Kidney tubule cell (primary cell): Measurements from ENCODE around the gene DAAM1.

Source experiments
- DNase-seq: peaks from one replicate; pipeline ENCODE4 v3.0.0-alpha.2; 2018; ENCODE audit warnings: low spot score

DAAM1 gene

DNA sequence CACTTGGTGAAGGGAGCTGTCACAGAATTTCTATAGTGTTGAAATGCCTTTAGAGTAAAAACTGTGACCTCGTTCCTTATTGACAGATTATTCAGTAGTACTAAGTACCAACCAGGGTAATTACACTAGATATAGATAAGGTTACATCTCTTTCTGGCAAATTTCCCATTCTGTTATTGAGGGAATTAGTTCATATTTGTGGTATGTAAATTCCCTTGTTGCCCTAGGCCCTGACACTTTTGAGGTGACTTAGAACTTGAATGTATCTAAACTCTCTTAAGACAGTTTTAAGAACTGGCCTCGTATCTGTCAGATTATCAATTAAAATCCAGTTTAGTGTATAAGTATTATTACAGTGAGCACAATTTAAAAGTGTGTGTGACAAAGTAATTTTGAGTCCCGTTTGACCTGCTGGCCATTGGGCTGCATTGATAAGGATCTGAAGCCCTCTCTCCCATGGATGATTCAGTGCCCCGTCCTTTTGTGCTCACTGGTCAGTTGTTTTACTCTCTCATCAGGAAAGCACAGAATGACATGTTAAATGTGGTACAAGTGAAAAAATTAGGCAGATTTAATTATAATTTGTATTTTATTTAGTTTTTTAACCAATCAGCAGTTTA lies 153.5 kb downstream of the DAAM1 start:
- no peak for DNase-seq

DNA sequence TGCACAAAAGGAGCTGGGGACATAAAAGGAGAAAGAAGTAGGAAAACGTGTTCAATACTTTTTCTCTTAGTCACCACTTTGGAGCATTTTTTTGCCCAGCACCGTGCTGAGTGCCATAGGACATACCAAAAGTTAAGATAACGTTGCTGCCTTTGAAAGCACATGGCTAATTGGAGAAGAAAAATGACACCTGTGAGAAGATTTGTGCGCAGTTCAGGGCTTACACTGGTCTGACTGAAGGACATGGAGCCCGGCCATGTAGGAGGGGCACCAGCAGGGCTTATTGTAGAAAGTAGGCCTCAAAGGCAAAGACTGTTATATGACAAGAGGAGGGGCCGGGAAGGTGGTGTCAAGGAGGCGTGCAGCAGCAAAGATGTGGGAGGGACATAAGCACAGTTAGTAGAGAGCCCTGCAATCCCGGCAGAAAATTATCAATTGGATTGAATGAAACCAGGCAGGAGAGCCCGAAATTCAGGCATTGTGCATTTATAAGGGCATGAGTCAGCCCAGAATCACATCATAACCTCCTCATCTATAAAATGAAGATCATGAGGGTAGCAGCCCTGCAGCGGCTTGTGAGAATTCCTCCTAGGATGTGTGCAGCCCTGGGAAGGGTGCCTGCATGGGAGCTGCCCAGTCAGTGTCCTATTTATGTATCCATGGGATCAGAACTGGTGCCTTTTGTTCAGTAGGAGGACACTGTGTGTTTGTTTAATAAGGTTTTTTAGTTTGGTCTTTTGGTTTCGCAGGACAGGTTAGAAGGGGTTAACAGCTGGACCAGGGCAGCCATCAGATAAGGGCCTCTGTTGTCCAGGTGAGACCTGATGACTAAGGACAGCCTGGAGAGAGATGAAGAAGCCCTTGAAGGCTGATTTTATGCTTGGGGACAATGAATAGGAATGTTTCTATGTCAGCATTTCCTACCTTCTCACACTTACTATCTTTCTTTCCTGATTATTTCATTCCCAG lies 154.3 kb downstream of the DAAM1 start:
- DNase-seq, result no peak

DNA sequence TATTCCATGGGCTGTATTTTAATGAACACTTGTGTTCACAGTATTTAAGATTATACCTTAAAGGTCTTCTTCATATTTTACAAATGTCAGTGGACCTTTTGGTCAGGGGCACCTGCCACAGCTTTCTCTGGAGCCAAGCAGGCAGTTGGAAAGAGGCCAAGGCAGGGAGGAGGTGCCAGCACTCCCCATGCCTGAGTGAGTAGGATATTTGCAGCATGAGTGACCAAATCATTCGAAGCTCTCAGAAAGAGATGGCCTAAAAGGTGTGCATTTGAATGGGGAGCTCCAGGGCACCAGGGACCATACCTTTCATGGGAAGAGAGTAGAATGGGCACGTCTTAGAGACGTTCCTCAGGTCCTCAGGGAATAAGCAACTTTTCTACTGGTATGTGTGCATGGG lies 155.1 kb downstream of the DAAM1 start:
- peak; percentile 81 for DNase-seq

DNA sequence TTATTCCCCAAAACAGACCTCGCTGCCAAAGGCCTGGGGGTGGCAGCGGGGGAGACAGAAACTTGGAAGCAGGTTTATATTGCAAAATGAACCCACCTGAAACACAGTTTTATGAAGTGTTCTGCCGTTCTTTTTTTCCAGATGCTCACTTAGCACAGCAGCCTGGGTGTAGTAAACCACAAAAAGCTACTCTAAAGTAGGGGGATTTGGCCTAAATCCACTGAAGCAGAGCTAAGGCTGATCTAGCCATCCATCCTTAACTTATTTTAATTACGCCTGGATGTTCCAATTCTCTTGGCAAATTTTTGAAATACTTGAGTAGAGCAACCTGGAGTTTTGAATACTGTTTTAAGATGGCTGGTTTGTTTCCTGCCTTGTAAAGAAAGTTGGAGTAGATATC lies 155.5 kb downstream of the DAAM1 start:
- no peak for DNase-seq

DNA sequence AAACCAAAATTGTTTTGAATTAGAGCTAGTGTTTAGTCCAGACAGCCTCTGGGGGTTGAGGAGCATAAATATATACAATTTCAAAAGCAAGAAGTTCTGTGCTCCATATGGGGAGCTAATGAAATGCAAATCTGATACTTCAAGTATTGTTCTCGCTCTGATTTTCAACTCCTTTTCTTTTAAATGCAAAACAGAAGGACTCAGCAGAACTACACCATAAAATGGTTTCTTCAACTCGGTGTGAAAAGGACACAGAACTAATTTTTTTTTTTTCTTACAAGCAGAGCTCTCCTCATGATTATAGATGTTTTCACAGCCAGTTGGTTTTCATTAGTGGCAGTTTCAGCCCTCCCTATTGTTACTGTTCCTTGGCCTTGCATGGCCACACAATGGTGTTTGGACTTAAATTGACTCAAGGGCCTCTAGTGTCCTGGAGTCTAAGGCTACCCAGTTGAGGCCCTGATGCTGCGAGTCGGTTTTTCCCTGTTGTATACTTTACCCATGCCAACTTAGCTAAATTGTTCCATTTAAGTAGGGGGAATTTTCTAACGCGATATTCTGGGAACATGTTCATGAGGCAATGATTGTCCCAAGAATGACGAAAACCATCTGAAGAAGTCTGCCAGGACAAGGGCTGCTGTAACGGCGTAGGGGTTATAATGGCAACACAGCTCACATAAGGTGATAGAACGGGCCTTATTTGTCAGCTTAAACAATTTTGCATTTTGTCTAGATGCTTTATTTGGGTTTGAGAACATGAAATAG lies 156.4 kb downstream of the DAAM1 start:
- no peak for DNase-seq

DNA sequence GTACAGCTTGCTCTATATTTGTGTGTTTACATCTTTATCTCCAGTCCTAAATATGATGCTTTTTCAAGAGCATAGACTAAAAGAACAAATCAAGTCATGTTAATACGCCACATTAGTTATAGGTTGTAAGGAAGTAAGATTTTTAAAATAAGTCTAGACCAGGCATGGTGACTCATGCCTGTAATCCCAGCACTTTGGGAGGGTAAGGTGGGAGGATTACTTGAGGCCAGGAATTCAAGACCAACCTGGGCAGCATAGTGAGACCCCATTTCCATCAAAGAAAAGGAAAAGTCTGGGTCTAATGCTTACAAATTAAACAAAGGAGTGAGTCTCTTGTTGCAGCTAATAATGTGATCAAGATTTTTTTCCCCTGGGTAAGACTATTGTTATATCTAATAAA lies 157.9 kb downstream of the DAAM1 start:
- no peak for DNase-seq

DNA sequence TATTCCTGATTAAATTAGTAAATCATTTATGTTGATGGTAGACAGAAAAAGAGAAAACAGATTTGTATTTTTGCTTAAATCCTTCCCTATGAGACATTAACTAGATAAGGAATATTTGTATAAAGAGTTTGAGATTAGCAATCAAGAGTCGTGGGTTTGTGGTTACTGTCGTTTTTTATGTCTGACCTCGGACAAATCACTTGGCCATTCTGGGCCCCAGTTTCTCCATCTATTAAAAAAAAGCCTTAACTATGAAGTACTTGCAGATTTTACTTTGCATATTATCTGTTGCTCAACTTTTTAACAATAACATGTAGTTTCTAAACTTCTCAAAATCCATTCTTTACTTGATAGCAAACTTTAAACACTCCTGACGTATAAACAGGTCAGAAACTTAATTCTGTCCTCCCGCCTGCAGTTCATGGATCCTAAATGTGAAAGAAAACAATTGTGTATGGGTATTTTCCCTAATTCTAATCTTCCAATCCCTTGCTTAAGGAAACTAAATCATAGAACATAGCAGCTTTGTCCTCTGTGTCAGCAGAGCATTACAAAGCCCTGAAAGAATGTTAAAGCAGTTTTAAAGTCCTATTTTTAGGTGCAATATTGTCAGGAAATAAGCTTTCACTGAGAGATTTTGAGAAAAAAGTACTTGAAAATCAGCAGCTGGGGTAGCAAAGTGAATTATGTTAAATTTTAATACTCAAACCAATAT lies 158.5 kb downstream of the DAAM1 start:
- DNase-seq, result no peak

DNA sequence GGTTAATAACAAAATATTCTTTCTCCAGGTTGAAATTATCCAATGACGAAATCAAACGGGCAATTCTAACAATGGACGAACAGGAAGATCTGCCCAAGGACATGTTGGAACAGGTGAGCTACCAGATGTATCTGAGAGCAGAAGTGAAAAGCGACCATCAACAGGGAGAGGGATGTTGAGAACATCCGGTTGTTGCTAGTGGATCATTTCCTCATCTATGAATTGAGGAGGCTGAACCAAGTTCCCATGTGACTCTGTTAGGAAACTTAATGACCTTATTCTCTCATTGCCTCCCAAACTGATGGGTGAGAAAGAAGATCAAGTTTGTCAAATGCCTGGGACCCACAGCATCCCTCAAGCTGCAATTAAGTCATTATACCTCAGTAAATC lies 159.0 kb downstream of the DAAM1 start:
- no peak for DNase-seq

DNA sequence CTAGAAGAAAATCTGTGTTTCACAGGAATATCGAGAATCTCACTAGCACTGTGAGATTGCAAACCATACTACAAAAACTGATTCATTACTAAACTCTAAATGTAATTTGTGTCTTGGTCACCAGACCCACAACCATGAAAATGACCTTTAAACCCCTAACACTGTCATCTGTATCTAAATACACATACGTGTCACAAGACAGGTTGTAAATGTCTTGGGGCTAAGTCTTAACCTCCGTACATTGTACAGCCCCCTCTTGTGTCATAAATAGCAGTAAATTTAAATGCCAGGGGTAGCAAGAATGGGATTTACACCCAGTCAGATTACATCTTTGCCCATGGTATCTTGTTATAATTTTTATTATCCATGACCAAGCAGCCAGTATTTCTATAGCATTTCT lies 159.4 kb downstream of the DAAM1 start:
- no peak for DNase-seq

DNA sequence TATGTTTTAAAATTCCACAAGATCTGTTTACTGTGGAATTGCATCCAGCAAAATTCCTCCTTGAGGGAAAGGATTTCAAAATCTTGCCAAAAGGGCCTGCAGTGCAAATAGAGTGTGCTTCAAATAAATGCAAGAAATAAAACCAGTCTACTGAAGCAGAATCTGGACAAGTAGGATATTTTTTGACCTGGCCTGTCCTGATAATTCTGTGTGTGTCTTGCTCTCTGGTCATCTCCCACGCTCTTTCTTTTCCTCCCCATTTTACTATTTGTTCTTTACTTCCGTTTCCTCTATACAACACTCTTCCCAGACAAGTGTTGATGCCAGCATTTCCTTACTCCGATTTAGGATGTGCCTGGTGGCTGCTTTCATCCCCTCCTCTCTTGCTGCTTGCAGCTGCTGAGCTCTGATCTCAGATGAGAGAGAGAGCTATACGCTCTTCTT lies 160.8 kb downstream of the DAAM1 start:
- no peak for DNase-seq

DNA sequence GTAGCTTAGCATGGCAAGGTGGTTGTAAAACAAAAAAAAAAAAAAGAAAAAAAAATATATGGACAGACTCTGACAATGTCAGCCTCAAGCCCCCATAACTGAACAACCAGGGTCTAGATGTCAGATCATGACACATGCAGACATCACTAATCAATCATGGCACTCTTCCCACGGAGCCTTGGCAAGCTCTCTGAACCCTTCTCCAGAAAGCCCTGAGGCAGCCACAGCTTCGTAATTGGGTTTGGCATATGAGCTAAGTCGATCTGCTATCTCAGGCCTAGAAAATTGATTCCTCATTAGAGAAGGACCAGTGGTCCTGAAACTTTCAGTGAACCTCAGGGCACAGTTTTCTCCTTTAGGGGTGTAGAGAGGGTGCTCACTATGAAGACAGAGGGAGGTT lies 164.5 kb downstream of the DAAM1 start:
- DNase-seq, result no peak

DNA sequence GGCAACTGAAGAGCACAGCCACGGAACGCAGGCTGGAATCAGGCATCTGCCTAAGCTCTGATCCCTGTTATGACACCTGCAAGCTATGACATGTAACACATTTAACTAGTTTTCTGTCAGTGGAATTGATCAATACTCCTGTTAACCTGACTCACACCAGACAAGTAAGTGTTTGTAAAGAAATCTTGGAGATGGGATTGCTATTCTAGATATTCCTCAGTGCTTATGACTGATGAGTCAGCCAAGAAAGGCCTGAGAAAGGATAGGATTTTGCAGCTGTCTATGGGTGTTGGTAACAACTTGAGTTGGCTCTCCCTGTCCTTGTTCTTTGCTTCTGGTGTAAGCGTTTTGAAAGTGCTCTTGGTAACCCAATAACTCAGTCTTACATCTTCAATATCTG lies 166.2 kb downstream of the DAAM1 start:
- DNase-seq, result peak; percentile 20

DNA sequence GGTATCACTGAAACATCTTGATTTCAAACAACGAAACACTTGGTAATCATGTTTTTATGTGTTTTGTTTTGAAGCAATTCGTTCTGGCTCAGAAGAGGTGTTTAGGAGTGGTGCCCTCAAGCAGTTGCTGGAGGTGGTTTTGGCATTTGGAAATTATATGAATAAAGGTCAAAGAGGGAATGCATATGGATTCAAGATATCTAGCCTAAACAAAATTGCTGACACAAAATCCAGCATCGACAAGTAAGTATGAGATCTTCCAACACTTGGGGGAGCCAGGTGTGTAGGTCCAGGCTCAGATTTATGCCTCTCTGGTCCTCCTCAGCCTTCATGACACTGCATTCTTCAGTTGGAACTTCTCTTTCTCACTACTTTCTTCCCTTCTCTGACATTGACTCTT lies 166.6 kb downstream of the DAAM1 start:
- no peak for DNase-seq

DNA sequence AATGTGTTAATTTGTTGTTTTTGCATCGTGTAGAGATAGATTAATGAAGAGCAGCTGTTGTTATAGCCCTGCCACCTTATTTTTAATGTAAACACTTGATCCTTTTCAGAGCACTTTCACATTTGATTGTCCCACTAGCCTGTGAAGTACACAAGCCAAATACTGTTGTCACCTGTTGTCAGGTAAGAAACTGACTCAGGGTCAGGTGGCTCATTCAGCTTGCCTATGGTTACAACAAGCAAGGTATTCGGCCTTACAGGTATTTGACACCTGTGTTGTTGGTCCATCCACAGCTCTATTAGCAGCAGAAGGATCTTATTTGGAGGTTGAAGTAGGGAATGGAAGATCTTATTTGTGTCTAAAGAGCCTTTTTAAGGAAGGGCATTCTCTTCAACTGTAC lies 167.8 kb downstream of the DAAM1 start:
- no peak for DNase-seq

DNA sequence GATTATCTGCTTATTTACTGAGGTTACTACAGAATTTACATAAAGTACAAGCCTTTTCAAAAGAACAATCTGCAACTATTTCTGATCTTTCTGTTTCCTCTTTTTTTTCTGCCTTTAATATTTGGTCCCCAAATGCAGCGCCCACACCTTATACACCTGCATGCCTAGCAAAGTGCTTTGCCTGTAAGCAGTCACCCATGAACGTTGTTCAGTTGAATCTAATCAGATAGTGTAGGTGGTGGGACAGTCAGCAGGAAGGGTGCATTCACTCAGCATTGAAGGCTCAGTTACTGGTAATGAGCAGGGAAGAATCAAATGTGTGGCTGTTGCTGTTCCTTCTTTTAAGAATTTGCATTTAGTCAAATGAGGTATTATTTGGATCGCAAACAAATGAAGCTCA lies 168.3 kb downstream of the DAAM1 start:
- DNase-seq, result no peak

DNA sequence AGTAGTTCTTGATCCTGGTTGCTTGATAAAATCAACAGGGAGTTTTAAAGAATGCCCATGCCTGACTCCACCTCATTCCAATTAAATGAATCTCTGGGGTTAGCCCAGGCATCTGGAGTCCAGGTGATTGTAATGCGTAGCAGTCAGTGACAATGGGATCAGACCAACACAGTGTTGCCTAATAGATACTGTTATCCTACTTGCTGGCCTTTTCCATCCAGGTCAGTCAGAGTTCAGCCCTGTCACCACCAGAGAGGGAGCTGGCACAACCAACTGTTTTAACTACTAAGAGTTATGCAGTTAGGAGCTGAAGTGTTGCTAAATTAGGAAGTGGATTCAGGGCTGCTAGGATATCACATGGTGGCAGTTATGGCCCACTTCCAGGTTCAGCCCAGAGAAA lies 169.6 kb downstream of the DAAM1 start:
- peak; percentile 80 for DNase-seq

DNA sequence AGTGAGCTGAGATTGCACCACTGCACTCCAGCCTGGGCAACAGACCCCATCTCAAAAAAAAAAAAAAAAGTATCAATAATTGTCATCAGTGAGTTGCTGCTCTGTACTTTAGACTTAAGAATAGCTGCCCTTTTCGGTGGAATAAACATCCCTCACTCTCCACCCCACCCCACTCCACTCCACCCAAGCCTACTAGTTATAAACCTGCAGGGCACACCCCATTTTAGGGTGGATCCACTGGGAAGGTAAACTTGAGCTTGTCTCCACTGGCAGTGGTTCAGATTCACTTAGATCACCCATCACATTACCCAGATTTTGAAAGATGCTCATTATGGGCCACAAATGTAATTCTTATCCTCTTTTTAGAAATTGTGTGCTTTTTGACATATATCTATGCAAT lies 170.3 kb downstream of the DAAM1 start:
- no peak for DNase-seq

DNA sequence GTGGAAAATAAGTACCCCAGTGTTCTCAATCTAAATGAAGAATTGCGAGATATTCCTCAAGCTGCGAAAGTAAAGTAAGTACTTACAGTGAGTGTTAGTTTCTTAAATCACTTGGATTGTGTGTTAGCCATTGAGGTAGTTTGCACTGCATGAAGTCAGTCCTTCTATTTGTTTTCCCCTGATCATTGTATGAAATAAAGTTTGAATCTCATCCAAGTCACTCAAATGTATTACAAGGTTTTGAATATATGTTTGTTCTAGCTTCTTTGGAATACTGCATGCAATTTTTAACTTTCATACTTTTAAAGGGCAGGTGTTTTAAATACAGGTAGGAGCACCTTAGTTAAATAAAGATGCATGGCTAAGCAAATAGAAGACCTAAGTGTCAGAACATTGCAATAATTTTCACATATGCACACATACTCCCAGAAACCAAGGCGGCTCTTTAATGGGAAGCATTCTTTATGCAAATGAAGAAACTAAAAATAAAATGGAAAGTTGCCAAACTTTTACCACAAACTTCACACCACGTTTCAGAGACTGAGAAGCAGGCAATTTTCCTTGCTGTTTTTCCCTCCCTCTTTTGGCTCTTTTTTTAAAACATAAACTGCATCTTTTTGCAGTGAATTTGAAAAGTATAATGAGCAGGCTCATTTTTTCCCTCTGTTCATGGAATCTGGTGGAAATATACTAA lies 171.1 kb downstream of the DAAM1 start:
- DNase-seq, result no peak

DNA sequence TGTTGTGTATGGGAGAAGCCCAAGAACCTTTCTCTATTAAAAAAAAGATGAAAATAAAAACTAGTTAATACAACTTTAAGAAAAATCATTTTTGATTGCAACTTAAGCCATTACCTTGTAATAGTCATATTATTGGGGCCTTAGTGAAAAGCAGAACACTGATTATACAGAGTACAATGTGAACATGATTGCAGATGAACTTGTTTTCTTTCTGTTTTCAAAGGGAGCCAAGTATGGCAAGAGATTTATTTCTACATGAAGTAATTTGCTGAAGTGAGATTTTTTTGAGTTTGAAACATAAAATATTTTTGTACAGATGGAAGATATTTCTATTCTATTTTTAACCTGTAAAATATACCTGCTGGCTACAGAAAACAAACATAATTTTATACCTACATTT lies 171.8 kb downstream of the DAAM1 start:
- no peak for DNase-seq

DNA sequence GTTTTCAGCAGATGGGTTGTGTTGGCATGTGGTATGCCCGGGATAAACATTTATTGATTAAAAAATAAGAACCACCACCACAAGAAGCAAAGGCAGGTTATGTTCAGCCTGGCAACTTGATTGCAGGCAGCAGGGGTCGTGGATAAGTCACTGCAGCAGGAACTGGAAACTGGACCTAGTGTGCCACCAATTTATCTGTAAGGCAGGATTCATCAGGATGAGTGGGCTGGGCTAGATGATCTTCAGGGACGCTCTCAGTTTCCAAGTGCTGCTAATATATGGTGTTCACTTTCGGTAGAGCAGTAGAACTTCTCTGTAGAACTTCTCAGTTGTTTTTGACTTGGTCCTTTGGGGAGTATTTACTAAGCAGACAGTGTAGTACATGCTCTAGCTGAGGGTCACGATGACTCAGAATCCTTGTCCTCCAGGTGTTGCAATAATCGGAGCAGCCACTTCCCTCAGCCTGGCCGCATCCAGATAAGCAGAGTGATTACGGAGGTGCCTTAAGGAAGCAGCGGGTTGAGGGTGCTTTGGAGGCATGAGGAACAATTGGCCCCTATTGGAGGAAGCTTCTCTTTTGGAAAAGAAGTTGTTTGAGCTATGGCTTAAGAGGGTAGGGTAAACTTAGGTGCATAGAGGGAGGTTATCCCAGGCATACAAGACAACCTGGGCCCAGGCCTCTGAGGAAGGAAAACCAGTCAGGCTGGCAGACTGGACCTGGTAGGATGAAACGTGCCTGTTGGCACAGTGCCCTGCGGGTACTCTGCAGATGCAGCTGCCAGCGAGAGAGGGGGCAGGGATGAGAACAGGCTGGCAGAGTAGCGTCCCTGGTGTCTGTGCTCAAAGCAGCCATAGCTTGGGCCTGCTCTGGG lies 172.7 kb downstream of the DAAM1 start:
- peak; percentile 75 for DNase-seq

DNA sequence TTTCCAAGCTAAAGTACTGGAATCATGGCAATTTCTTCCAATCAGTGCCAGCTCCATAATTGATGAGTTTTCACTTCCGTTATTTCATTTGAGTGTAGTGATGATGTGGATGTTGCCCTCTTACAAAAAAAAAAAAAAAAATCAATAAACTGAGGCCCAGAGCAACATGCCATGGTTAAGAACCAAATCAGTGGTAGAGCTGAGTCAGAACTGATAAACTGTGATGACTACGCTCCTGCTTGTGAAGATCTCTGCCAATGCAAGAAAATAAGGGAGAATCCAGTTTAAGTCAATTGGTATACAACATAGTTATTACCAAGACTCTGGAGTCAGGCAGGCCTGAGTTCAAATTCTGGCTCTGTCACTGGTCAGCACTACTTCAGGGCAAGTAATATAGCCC lies 174.0 kb downstream of the DAAM1 start:
- peak; percentile 33 for DNase-seq
